HG03457 (cell line): ENCODE data around the gene HAPLN1.
"Not testable (repeated sequence)": the region's sequence is repeated elsewhere in the genome, so short reads cannot be mapped to it uniquely, and the experiment has no call there.

Source experiments
- ATAC-seq: cut with Tn5 transposase; IDR thresholded peaks from one replicate; pipeline ENCODE4 v1.9.1; 2021; ENCODE audit warnings: moderate number of reproducible peaks; ENCODE audit not compliant: unreplicated experiment

Gene HAPLN1

DNA sequence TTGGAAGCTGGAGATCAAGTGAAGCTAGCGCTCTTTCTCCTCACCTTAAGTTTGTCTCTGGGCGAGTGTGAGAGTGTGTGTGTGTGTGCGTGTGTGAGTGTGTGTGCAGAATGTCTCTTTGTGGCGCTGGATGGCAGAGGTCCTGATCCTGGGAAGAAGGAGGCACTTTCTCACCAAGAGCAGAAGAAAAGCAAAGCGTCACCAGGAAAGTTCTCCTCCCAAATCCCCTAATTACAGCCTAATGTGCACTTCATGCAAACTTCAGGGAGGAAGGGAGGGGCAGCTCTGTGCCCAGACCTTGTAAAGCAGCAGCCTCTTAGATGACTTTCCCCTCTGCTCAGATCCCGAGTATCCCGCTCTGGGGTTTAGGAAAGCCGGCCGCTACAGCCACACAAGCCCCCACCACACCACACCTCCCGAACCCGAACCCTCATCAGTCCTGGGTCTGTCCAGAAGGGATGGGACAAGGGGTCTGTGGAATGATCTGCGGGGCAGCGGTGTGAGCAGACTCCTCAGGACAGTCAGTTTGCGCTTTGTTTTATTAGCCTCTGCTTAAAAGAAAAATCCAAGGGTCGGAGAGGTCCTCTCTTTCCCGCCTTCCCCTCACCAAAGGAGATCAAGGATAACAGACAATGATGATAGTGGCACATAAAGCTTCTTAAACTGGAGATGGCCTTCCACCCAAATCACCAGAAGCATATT lies at the start of gene HAPLN1:
HAPLN1 (minus strand) TSS at position 20 of the 702 bp plus-strand sequence. CDS start 47,332 bp downstream, outside the sequence.
- no peak for ATAC-seq

DNA sequence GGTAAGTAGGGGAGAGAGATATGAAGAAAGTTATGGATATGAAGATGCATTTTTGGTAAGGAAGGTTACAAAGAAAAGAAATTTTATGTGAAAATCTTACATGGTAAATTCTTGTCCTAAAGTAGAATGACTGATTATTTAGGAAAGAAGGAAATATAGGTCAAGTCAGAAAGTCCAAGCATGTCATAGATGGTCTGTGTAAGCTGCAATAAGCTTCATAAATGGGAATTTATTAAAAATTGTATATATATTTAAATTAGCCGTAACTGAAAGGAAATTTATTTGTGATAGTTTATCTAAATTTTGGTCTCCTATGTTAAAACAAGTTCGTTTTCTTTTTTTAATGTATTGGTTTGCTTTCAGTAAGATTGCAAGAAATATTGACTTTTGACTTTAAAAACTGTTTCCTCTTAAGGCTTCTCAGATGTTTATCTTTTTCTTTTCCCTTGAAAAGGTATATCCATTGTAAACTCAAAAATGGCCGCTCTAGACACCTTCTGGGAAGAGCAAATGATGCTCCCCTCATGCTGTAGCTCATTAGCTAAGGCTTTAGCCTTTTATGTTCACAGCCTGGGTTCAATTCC lies 46.8 kb upstream of the HAPLN1 start:
- ATAC-seq, result no peak

DNA sequence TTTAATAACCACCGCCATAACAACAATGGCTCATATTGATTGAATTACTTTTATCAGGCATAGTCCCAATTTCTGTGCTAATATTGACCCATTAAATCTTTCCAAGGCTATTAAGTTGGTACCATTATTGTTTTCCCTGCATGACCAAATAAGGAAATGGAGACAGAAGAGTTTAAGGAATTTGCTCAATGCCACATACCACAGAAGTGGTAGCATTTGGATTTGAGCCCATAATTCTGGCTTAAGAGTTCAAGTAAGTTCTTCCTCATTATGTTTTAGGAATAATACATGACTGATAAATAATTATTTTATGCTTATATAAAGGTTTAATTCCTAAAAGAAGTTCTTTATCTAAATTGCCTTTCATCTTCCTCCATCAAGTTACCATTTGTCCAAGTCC lies 43.4 kb upstream of the HAPLN1 start:
- no peak for ATAC-seq

DNA sequence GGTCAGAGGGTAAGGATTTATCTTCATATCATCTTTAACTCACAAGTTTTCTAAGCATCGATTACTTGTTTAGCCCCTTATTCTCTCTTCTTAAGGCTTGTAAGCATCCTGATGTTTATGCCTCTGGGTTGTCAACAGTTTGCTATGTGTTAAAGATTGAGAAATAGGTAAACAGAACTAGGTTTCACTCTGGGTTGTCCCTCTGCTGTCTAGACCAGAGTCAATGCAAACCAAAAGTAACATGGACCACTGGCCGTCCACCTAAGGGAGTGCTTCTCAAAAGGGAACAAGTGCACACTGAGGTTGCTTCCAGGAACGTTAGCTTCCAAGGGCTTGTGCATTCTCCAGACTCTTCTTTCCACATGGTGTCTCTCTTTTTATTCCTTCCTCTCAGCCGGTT lies 39.9 kb upstream of the HAPLN1 start:
- no peak for ATAC-seq

DNA sequence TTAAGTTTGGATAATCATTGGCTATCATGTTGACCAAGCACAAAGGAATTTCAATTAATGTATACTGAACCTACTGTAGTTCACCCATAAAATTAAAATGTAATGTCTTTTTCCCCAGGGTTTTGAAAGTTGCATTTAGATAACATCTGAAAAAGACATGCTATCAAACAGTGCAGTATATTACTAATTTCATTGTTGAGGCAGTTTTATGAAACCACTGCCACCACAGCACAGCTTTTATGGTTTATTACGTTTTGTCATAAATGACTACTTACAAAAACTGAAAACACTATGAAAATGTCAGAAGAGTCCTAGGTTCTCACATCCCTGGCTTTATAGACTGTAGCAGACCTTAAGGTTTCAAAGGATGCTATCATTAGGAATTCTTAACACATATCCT lies 32.0 kb upstream of the HAPLN1 start:
- no peak for ATAC-seq

DNA sequence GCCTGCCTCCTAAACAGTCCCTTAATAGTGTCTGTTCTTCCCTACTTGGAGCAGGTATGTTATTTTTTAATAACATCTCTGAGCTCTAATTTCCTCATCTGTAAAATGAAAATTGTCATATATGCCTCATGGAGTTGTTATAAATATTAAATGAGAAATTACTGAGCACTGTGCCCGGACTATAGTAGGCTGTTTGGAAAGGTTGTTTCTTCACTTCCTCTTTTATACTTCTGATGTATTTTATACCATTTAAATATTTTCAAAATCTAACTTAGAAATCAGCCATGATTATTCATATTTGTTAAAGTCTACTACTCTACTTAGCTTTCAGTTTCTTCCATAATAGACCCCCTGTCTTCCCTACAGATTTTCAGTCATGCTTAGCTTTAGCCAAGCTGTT lies 30.5 kb upstream of the HAPLN1 start:
- ATAC-seq, result no peak

DNA sequence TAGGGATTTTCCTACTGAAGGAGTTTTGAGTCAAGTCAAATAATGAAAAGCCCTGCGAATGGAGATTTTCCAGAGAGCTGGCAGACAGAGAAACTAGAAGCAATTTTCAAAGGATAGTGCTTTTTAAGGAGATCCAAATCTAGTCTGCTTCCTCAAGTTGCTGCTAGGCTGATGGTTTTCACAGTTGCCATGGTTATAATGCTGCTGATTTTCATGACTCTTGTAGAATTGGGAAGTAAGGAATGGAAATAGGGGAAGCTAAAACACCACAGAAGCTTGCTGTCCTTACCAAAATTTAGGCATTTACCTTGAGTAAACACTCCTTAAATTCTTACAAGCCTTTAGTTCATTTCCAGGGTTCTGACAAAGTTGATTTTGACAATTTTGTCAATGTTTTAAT lies 30.1 kb upstream of the HAPLN1 start:
- no peak for ATAC-seq

DNA sequence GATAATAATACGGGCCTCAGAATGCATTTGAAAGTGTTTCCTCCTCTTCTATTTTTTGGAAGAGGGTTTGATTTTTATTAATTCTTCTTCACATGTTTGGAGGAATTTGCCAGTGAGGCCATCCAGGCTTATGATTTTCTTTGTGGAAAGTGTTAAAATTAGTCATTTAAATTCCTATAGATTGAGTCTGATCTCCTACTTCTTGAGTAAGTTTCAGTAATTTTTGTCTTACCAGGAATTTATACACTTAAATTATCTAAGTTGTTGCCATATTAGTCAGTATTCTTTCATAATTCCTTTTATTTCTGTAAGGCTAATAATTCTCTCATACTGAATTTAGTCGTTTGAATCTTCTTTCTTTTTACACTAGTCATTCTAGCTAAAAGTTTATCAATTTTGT lies 25.2 kb upstream of the HAPLN1 start:
- ATAC-seq, result no peak

DNA sequence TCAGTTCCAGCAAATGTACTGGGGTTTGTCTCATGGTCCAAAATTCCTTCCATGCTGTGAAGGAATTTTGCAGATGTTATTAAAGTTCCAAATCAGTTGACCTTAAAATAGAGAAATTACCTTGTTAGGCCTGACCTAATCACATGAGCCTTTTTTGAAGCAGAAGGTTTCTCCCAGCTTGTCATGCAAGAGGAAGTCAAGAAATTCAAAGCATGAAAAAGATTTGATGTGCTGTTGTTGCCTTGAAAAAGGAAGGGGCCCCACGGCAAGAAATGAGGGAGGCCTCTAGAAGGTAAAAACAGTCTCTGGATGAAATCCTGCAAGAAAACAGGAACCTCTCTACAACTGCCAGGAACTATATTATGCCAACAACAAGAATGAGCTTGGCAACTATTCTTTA lies 24.2 kb upstream of the HAPLN1 start:
- ATAC-seq, result no peak

DNA sequence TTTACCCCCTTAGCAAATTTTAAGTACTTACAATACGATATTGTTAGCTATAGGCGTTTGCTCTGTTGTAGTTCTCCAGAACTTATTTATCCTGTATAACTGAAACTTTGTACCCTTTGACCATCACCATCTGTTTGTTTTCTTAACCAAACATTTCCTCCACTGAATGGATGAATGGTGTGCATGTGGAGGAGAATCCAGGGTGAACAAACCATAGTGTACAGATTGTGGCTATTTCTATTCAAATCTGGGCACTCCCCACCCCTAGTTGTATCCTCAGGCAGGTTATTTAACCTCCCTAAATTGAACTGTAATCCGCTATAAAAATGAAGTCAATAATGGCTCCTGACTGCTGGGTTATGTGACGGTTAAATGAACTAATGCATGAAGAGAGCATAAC lies 21.4 kb upstream of the HAPLN1 start:
- no peak for ATAC-seq

DNA sequence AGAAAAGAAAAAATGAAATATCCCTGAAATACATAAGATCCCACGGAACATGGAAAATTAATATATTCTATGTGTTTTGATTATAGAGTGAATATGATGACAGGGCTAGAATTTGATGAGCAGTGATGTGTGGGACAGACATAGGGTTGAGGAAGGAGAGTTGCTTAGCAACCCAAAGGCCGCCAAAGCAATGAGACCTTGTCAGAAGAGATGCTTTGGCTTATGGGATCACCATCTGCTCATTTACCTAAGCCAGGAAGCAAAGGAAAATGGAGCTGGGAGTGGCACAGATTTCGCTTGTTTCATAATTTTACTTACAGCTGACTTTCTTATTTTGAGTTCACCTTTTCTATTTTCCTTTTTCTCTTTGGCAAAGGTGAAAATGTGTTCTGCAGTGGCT lies 20.9 kb upstream of the HAPLN1 start:
- no peak for ATAC-seq

DNA sequence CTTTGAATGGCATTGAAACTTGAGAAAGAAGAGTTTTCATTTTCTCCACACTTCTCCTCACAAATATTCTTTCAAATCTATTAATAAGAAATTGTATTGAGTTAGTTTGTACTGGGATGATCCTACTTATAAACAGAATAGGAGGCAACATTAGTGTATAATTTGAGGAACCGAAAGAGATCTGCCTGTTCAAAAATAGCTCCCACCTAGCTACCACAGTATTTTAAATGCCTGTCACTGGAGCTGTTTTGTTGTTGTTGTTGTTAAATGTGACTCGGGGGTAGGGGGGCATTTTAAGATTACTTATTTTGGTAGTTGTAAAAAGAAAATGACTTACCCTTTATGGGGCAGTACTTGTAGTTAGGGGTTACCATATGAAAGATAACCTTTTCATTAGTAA lies 20.1 kb upstream of the HAPLN1 start:
- ATAC-seq, result no peak

DNA sequence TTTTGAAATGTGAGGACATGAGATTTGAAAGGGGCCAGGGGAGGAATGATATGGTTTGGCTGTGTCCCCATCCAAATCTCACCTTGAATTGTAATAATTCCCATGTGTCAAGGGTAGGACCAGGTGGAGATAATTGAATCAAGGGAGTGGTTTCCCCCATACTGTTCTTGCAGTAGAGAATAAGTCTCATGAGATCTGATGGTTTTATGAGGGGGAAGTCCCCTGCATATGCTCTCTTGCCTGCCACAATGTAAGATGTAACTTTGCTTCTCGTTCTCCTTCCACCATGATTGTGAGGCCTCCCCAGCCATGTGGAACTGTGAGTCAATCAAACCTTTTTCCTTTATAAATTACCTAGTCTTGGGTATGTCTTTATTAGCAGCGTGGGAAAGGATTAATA lies 15.5 kb upstream of the HAPLN1 start:
- ATAC-seq, result not testable (repeated sequence)

DNA sequence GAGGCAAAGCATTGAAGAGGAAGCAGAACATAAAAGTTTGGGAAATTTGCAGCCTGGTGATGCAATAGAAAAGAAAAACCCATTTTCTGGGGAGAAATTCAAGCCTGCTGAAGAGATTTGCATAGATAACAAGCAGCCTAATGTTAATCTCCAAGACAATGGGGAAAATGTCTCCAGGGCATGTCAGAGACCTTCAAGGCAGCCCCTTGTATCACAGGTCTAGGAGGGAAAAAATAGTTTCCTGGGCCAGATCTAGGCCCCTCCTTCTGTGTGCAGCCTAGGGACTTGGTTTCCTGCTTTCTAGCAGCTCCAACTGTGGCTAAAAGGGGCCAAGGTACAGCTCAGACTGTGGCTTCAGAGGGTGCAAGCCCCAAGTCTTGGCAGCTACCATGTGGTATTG lies 14.4 kb upstream of the HAPLN1 start:
- not testable (repeated sequence) for ATAC-seq

DNA sequence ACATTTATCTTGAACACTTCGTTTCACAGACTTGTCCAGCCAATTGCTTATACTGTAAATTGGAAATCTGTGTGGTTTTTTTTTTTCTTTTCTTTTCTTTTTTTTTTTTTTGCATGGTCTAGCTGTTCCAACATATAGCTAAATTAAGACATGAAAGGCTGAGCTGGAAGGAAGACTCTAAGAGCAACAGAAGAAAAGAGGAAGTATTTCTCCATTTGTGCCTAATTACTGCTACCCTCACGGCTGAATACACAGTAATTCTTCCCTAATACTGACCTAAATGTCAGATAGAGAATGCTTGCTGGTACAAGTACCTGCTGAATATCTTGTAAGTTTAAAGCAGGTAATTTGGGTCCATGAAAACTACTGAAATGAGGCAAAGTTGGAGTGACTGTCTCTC lies 11.0 kb upstream of the HAPLN1 start:
- ATAC-seq, result no peak

DNA sequence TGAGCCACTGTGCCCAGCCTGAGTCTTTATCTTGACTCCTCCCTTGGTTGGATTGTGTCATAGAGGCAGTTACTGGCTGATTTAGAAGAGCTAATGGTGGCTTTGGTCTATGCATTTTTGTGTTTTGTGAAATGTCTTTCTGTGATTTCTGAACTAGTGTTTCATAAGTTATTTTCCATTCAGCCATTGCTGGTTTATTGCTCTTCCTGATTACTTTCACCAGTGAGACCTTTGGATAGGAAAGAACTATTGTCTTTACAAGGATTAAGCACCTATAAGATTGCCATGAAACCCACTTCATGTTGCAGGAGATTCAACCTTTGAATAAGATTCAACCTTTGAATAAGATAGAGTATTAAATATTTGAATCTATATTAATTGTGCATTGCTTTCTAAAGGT lies 8.7 kb upstream of the HAPLN1 start:
- no peak for ATAC-seq

DNA sequence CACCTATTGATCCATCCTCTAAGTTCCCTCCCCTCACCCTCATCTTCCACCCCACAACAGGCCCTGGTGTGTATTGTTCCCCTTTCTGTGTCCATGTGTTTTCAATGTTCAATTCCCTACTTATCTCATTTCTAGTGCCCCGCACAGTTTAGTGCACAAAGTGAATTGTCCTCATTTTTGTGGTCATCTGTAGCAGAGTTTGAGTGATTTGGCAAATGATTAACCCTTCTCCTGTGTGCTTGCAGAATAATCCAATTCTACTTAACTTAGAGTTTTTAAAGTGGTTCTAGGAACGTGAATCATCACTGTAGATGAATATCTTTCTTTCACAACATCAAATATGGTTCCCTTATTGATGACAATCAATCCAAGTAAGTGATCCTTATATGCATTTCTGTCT lies 6.3 kb upstream of the HAPLN1 start:
- no peak for ATAC-seq

DNA sequence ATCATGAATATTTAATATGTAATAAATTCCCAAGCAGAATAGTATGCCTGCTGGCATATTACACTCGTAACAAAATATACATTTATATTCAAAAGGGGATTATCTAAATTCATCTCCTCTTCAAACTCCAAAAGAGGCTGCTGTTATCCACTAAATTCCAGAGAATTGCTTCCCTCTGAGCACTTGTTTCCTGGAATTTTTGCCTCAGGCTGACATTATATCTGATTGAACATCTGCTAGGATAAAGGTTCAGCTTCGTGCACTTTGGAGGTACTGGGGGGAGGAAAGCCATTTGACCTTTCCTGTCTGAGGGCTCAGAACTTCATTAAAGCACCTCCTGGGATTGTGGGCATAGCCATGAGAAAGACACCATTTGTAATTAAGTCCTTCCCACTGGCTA lies 4.3 kb upstream of the HAPLN1 start:
- ATAC-seq, result no peak

DNA sequence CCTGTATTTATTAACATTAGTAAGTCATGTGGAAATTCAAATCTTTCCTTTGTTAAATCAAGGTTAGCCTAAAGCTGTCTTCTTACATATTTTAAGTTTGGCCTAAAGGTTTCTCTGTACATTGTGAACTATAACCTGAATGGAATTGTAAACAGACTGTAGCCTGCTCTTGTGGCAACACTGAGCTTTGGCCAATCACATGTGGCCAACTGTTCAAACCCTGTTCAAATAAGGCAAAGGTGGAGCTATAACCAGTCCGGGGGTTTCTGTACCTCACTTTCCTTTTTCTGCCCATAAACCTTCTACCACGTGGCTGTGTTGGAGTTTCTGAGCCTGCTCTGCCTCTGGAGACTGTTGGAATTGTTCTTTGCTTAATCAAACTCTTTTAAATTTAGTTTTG lies 3.3 kb upstream of the HAPLN1 start:
- ATAC-seq, result no peak

DNA sequence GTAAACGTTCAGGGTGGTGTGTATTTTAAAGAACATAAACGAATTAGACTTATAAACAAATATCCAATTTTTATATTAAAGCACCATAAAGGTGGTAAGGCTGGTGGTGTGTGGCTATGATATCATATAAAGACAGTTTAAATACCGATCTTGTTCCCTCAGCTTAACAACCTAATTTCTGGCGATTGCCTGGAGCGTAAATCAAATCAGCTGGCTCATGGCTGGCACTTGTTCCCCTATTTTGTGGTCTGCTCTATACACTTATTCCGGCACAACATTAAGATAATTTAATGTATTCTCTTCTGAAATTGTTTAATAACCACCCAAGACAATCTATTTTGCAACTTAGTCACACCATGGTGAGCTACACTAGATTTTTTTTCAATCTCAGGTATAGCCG lies 2.4 kb upstream of the HAPLN1 start:
- ATAC-seq, result no peak

DNA sequence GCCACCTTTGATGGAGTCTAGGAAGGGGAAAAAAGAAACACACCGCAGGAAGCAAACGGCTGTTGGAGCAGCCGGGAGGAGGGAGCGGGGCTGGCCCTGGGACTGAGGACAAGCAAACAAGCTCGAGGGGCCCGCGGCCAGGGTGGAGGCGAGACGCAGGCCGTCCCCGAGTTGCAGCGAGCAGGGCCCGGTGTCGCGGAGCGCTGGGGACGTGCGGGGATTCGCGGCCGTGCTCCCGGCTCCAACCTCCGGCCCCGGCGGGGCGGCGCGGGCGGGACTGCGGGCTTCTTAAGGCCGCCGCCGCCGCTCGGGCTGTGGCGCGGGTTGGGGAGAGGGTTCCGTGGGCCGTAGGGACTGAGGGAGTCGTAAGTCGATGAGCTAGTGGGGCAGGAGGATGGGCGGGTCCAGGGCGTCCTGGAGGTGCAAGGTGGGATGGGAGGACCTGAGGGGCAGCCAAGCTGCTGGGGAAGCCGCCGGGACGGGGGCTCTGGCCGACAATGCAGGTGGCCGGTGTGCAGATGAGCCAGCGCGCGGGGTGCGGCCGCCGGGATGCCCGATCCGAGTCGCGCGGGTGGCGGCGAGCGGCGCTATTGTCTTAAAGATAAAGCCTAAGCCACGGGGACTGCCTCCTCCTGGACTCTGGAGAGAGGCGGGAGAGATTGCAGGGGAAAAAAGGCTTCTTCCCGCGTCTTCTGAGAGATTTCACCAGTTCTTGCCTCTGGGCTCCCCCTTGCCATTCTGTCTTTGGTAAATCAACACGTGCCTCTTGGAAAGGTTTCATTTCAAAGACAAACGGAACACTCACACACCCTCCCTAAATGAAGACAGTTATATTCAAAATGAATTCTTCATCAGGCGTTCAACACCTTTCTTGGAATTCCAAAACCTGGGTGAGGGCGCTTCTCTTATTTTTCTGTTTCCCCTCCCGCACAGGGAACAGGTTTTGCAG lies 1.6 kb upstream of the HAPLN1 start:
- ATAC-seq, result peak; percentile 60

DNA sequence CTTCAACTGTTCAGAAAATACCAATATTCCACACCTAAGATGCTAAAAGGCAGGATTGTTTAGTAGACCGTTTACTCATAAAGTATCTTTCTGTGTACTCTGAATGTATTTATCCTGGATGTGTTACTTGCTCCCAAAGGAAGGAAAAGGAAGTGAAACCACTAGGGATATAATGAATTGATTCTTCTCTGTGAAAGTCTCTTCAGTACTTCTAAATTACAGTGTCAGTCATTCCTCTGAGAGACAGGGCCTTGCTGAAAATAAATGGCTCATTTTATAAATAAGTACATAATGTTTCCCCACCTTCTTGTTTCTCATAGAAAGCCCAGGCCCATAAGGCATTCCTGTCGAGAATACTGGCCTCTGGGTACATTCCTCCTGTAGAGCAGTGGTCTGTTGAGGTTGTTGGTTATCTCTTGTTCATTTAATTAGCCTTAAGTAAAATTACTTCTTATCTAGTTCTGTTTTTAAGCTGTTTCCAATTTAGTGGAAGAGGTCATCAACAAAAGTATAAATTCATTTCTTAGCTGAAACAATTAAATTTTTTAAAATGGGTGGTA lies 1.6 kb downstream of the HAPLN1 start:
- ATAC-seq, result no peak
